GM23338 (cell line): ENCODE results near the gene LRRTM1. TPM values are rescaled to one million over a fixed set of nuclear protein-coding genes. Genes with fewer than 3 reads are reported as not detected.
A peak's percentile ranks its signal among the peaks of the same experiment; 100 is the strongest.

Experiments
- ATAC-seq: fragments of 200-7000 bp; cut with Tn5 transposase; 3 replicates; pipeline ENCODE4 v1.9.1; 2020
- DNase-seq: peaks from one replicate; pipeline ENCODE4 v3.0.0-alpha.2; 2015; ENCODE audit warnings: low spot score
- H2AFZ ChIP-seq: fragments of 200-600 bp; sonication (generic); 2 replicates; pipeline ENCODE4 v1.8.0; 2016; ENCODE audit warnings: antibody characterized with exemption, mild to moderate bottlenecking, moderate library complexity
- H3F3A ChIP-seq: fragments of 200-600 bp; sonication (generic); replicated peaks from 2 replicates; pipeline ENCODE4 v1.8.0; 2017; ENCODE audit warnings: antibody characterized with exemption, mixed run types, low read depth
- H3K27ac ChIP-seq: fragments of 200-600 bp; sonication (generic); 2 replicates; pipeline ENCODE4 v1.6.1; 2016; ENCODE audit warnings: low read depth
- H3K27me3 ChIP-seq: fragments of 200-600 bp; sonication (generic); 2 replicates; pipeline ENCODE4 v1.8.0; 2016; ENCODE audit warnings: mild to moderate bottlenecking, mixed run types, moderate library complexity; ENCODE audit not compliant: insufficient read depth
- H3K36me3 ChIP-seq: fragments of 200-600 bp; sonication (generic); 2 replicates; pipeline ENCODE4 v1.8.0; 2016; ENCODE audit warnings: mild to moderate bottlenecking; ENCODE audit not compliant: insufficient read depth
- H3K4me1 ChIP-seq: fragments of 200-600 bp; sonication (generic); 2 replicates; pipeline ENCODE4 v1.8.0; 2016; ENCODE audit warnings: mild to moderate bottlenecking, moderate library complexity; ENCODE audit not compliant: insufficient read depth
- H3K4me2 ChIP-seq: fragments of 200-600 bp; sonication (generic); 2 replicates; pipeline ENCODE4 v1.7.1; 2017; ENCODE audit warnings: mixed run types
- H3K4me3 ChIP-seq: fragments of 200-600 bp; sonication (generic); 2 replicates; pipeline ENCODE4 v1.6.1; 2016; ENCODE audit warnings: mixed run types
- H3K79me2 ChIP-seq: fragments of 200-600 bp; sonication (generic); replicated peaks from 2 replicates; pipeline ENCODE4 v1.8.0; 2017; ENCODE audit warnings: mild to moderate bottlenecking; ENCODE audit not compliant: insufficient read depth
- H3K9me2 ChIP-seq: fragments of 200-600 bp; sonication (generic); 2 replicates; pipeline ENCODE4 v1.8.0; 2017; ENCODE audit not compliant: insufficient read depth
- H4K20me1 ChIP-seq: fragments of 200-600 bp; sonication (generic); replicated peaks from 2 replicates; pipeline ENCODE4 v1.8.0; 2017; ENCODE audit warnings: mild to moderate bottlenecking; ENCODE audit not compliant: insufficient read depth
- H3K27ac Mint-ChIP-seq: 2 replicates; pipeline ENCODE4 v1.8.0; 2020; ENCODE audit warnings: inconsistent platforms, mild to moderate bottlenecking, moderate library complexity, mixed read lengths
- H3K27me3 Mint-ChIP-seq: 3 replicates; pipeline ENCODE4 v1.8.0; 2022; ENCODE audit warnings: low read depth, mild to moderate bottlenecking, moderate library complexity, mixed read lengths, inconsistent platforms; ENCODE audit not compliant: insufficient read depth, poor library complexity
- H3K36me3 Mint-ChIP-seq: 3 replicates; pipeline ENCODE4 v1.8.0; 2021; ENCODE audit warnings: low read depth, mild to moderate bottlenecking, inconsistent platforms, moderate library complexity, mixed read lengths
- H3K4me1 Mint-ChIP-seq: 3 replicates; pipeline ENCODE4 v1.8.0; 2020; ENCODE audit warnings: mild to moderate bottlenecking, inconsistent platforms, mixed read lengths
- H3K4me3 Mint-ChIP-seq: 3 replicates; pipeline ENCODE4 v1.8.0; 2021; ENCODE audit warnings: moderate library complexity, mild to moderate bottlenecking, inconsistent platforms, mixed read lengths
- H3K9me3 Mint-ChIP-seq: 3 replicates; pipeline ENCODE4 v1.8.0; 2020; ENCODE audit warnings: moderate library complexity, mild to moderate bottlenecking, inconsistent platforms, mixed read lengths
- EZH2 ChIP-seq: fragments of 200-600 bp; sonication (generic); IDR thresholded peaks from one replicate; pipeline ENCODE4 v1.8.0; 2017; ENCODE audit warnings: antibody characterized with exemption, mild to moderate bottlenecking, low read depth; ENCODE audit not compliant: unreplicated experiment
- EZH2phosphoT487 ChIP-seq: fragments of 200-600 bp; sonication (generic); IDR thresholded peaks from one replicate; pipeline ENCODE4 v1.8.1; 2018; ENCODE audit warnings: antibody characterized with exemption; ENCODE audit not compliant: unreplicated experiment
- STAT1 ChIP-seq: IDR thresholded peaks from one replicate; pipeline ENCODE4 v1.6.1; 2016; ENCODE audit warnings: antibody characterized with exemption; ENCODE audit not compliant: unreplicated experiment
- ZNF114 ChIP-seq: fragments of 250-450 bp; sonication (Bioruptor Pico); IDR thresholded peaks from 2 replicates; pipeline ENCODE4 v1.5.0; 2020; ENCODE audit warnings: mild to moderate bottlenecking, moderate library complexity
- ZNF331 ChIP-seq: fragments of 250-450 bp; sonication (Bioruptor Pico); IDR thresholded peaks from 2 replicates; pipeline ENCODE4 v1.5.0; 2020; ENCODE audit warnings: low read depth, mild to moderate bottlenecking, moderate library complexity
- polyA plus RNA-seq: library from polyadenylated mRNA; unstranded; fragments of >200 nt; fragmentation: Nextera tagmentation; extraction: Ambion mirVana; gene quantifications from 2 replicates; pipeline ENCODE4 v1.2.1, GENCODE V29; 2016
- total RNA-seq: library from RNA; depleted of rRNA; stranded (reverse); fragments of >200 nt; shearing (Covaris generic); gene quantifications from 2 replicates; pipeline ENCODE4 v1.2.3, GENCODE V29; 2014
- TF ChIP-seq, protein P1 (sequence below): fragments of 250-450 bp; sonication (Bioruptor Pico); IDR thresholded peaks from 2 replicates; pipeline ENCODE4 v1.5.0; 2020; ENCODE audit warnings: mild to moderate bottlenecking, moderate library complexity
- TF ChIP-seq, protein P2 (sequence below): IDR thresholded peaks from 2 replicates; pipeline ENCODE4 v1.6.1; 2016; ENCODE audit warnings: antibody characterized with exemption
- TF ChIP-seq, protein P3 (sequence below): IDR thresholded peaks from one replicate; pipeline ENCODE4 v1.6.1; 2018; ENCODE audit warnings: antibody characterized with exemption; ENCODE audit not compliant: unreplicated experiment
- TF ChIP-seq, protein P4 (sequence below), 2 experiments: fragments of 200-600 bp in 1 of 2; sonication (generic) in 1 of 2; conservative IDR thresholded peaks; 2 replicates each; pipeline versions ENCODE4 v1.5.1 to v1.6.1; 2016 to 2017; ENCODE audit warnings: antibody characterized with exemption in 2 of 2, low read depth in 2 of 2, mild to moderate bottlenecking in 2 of 2, moderate library complexity in 1 of 2

The LRRTM1 gene
- total and polyA plus RNA-seq, 2 experiments from 2014 or later, result 0.34 to 1.3 TPM

DNA sequence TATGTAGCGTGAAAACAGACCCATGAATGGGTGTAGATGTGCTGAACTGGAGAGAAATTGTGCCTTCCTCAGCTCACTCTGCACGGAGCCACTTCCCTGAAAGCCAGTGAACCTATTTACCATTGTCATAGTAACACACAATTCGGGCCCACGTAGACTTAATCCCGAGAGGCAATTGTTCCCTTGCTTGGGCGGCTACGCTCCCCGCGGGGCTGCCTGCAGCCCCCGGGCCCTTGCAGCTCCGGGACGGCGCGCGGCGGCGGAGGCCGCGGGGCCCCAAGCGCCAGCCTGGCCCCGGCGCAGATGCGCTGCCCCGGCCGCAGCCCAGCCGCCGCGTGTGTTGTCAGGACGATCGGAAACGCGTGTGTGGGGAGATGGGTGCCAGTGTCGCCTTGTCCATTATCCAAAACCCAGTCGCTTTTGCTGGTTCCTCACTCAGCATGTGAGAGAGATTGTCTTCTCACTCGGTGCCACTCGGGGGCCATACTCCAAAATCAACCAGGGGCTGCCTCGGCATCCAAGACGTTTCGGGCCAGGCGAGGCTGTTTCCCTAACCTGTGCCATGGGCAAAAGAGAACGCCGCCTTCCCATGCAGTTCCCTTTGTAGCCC lies 17.9 kb upstream of the LRRTM1 start:
- DNase-seq (peak; percentile 52), ATAC-seq (peak; percentile 86)
- no peaks in the 10 kb centered on the region for H4K20me1 ChIP-seq
- peak overlapping the region; percentile 61 for H3K4me2 ChIP-seq
- Mint-ChIP-seq H3K36me3 (no peaks in the 10 kb centered on the region), H3K9me3 (no peaks in the 10 kb centered on the region), H3K4me1 (peaks cover 25% of the 10 kb centered on the region), H3K4me3 (peak overlapping the region; percentile 62; the same call in 2 of the 3 replicates), H3K27me3 (peaks cover 6% of the 10 kb centered on the region), H3K27ac (no peak overlapping the region)
- H3K4me3 ChIP-seq, result peak overlapping the region; percentile 49
- H3K27ac ChIP-seq, result no peak overlapping the region
- no peak for TF ChIP-seq EZH2phosphoT487
- TF ChIP-seq, protein P1, sequence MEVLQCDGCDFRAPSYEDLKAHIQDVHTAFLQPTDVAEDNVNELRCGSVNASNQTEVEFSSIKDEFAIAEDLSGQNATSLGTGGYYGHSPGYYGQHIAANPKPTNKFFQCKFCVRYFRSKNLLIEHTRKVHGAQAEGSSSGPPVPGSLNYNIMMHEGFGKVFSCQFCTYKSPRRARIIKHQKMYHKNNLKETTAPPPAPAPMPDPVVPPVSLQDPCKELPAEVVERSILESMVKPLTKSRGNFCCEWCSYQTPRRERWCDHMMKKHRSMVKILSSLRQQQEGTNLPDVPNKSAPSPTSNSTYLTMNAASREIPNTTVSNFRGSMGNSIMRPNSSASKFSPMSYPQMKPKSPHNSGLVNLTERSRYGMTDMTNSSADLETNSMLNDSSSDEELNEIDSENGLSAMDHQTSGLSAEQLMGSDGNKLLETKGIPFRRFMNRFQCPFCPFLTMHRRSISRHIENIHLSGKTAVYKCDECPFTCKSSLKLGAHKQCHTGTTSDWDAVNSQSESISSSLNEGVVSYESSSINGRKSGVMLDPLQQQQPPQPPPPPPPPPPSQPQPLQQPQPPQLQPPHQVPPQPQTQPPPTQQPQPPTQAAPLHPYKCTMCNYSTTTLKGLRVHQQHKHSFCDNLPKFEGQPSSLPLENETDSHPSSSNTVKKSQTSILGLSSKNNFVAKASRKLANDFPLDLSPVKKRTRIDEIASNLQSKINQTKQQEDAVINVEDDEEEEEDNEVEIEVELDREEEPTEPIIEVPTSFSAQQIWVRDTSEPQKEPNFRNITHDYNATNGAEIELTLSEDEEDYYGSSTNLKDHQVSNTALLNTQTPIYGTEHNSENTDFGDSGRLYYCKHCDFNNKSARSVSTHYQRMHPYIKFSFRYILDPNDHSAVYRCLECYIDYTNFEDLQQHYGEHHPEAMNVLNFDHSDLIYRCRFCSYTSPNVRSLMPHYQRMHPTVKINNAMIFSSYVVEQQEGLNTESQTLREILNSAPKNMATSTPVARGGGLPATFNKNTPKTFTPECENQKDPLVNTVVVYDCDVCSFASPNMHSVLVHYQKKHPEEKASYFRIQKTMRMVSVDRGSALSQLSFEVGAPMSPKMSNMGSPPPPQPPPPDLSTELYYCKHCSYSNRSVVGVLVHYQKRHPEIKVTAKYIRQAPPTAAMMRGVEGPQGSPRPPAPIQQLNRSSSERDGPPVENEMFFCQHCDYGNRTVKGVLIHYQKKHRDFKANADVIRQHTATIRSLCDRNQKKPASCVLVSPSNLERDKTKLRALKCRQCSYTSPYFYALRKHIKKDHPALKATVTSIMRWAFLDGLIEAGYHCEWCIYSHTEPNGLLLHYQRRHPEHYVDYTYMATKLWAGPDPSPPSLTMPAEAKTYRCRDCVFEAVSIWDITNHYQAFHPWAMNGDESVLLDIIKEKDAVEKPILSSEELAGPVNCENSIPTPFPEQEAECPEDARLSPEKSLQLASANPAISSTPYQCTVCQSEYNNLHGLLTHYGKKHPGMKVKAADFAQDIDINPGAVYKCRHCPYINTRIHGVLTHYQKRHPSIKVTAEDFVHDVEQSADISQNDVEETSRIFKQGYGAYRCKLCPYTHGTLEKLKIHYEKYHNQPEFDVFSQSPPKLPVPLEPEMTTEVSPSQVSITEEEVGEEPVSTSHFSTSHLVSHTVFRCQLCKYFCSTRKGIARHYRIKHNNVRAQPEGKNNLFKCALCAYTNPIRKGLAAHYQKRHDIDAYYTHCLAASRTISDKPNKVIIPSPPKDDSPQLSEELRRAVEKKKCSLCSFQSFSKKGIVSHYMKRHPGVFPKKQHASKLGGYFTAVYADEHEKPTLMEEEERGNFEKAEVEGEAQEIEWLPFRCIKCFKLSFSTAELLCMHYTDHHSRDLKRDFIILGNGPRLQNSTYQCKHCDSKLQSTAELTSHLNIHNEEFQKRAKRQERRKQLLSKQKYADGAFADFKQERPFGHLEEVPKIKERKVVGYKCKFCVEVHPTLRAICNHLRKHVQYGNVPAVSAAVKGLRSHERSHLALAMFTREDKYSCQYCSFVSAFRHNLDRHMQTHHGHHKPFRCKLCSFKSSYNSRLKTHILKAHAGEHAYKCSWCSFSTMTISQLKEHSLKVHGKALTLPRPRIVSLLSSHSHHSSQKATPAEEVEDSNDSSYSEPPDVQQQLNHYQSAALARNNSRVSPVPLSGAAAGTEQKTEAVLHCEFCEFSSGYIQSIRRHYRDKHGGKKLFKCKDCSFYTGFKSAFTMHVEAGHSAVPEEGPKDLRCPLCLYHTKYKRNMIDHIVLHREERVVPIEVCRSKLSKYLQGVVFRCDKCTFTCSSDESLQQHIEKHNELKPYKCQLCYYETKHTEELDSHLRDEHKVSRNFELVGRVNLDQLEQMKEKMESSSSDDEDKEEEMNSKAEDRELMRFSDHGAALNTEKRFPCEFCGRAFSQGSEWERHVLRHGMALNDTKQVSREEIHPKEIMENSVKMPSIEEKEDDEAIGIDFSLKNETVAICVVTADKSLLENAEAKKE (CRISPR knock-in tag), result no peak
- no peak for TF ChIP-seq ZNF331
- TF ChIP-seq, protein P2, sequence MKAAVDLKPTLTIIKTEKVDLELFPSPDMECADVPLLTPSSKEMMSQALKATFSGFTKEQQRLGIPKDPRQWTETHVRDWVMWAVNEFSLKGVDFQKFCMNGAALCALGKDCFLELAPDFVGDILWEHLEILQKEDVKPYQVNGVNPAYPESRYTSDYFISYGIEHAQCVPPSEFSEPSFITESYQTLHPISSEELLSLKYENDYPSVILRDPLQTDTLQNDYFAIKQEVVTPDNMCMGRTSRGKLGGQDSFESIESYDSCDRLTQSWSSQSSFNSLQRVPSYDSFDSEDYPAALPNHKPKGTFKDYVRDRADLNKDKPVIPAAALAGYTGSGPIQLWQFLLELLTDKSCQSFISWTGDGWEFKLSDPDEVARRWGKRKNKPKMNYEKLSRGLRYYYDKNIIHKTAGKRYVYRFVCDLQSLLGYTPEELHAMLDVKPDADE, result no peak
- TF ChIP-seq STAT1, result no peak
- no peak for TF ChIP-seq ZNF114 (CRISPR knock-in tag)
- TF ChIP-seq EZH2, result no peak
- TF ChIP-seq, protein P3, sequence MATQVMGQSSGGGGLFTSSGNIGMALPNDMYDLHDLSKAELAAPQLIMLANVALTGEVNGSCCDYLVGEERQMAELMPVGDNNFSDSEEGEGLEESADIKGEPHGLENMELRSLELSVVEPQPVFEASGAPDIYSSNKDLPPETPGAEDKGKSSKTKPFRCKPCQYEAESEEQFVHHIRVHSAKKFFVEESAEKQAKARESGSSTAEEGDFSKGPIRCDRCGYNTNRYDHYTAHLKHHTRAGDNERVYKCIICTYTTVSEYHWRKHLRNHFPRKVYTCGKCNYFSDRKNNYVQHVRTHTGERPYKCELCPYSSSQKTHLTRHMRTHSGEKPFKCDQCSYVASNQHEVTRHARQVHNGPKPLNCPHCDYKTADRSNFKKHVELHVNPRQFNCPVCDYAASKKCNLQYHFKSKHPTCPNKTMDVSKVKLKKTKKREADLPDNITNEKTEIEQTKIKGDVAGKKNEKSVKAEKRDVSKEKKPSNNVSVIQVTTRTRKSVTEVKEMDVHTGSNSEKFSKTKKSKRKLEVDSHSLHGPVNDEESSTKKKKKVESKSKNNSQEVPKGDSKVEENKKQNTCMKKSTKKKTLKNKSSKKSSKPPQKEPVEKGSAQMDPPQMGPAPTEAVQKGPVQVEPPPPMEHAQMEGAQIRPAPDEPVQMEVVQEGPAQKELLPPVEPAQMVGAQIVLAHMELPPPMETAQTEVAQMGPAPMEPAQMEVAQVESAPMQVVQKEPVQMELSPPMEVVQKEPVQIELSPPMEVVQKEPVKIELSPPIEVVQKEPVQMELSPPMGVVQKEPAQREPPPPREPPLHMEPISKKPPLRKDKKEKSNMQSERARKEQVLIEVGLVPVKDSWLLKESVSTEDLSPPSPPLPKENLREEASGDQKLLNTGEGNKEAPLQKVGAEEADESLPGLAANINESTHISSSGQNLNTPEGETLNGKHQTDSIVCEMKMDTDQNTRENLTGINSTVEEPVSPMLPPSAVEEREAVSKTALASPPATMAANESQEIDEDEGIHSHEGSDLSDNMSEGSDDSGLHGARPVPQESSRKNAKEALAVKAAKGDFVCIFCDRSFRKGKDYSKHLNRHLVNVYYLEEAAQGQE, result no peak
- TF ChIP-seq, protein P4, sequence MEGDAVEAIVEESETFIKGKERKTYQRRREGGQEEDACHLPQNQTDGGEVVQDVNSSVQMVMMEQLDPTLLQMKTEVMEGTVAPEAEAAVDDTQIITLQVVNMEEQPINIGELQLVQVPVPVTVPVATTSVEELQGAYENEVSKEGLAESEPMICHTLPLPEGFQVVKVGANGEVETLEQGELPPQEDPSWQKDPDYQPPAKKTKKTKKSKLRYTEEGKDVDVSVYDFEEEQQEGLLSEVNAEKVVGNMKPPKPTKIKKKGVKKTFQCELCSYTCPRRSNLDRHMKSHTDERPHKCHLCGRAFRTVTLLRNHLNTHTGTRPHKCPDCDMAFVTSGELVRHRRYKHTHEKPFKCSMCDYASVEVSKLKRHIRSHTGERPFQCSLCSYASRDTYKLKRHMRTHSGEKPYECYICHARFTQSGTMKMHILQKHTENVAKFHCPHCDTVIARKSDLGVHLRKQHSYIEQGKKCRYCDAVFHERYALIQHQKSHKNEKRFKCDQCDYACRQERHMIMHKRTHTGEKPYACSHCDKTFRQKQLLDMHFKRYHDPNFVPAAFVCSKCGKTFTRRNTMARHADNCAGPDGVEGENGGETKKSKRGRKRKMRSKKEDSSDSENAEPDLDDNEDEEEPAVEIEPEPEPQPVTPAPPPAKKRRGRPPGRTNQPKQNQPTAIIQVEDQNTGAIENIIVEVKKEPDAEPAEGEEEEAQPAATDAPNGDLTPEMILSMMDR (conservative IDR thresholded peaks at IDR 0.05; ENCODE audit: low read depth in 2 of 2), result no peak
- no peaks in the 10 kb centered on the region for H3K79me2 ChIP-seq
- H3K4me1 ChIP-seq, result peaks cover 54% of the 10 kb centered on the region
- H3F3A ChIP-seq, result no peaks in the 10 kb centered on the region
- no peaks in the 10 kb centered on the region for H3K36me3 ChIP-seq
- peaks cover 34% of the 10 kb centered on the region for H3K27me3 ChIP-seq
- no peak overlapping the region; the same call in 1 of the 2 replicates for H2AFZ ChIP-seq
- no peaks in the 10 kb centered on the region for H3K9me2 ChIP-seq
